Measurements from ENCODE around the gene CUZD1. TPM values are rescaled to one million over a fixed set of nuclear protein-coding genes. Genes with fewer than 3 reads are reported as not detected.

Gene CUZD1
- total RNA-seq, 1 experiment from 2014 or later = 17.2 TPM

DNA sequence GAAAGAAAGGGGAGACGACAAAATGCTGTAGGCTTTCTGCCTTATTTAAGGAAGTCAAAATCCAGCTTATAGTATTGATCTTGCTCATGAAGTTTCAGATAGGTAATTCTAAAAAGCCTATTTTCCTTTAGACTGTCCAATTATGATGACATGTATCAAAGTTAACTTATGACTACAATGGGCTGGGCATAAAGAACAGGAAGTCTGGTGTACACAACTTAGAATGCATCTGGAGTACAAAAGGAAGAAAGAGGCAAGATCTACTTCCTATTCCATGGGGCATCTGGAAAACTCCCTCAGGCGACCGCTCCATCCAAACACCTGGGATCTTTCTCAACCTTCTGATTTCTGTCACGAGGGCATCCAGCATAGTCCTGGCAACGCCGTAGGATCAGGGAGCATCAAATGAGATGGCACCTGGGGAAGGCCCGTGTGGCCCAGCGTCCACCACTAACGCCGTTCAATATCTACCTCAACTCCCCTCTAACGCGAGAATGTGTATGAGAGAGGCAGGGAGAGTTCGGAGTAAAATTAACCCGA lies 33.2 kb upstream of the CUZD1 start:
- Histone ChIP-seq H4K20me1 (ENCODE audit: control insufficient read depth, insufficient read depth, insufficient read length) (no peaks in the 10 kb centered on the region), H3K23ac (ENCODE audit: insufficient read length, low read depth, low read length) (no peak overlapping the region), H3K27ac (ENCODE audit: insufficient read length, low read depth, low read length) (no peak overlapping the region), H3K4ac (ENCODE audit: low read depth, low read length) (no peak overlapping the region), H2BK5ac (ENCODE audit: insufficient read length, low read length) (no peak overlapping the region), H3K56ac (ENCODE audit: insufficient read length, low read depth, low read length) (no peak overlapping the region), H4K91ac (ENCODE audit: insufficient read length, low read depth, low read length) (no peak overlapping the region), H2BK12ac (ENCODE audit: insufficient read length, low read depth, low read length) (no peak overlapping the region), H2AK5ac (ENCODE audit: insufficient read length, low read length) (no peak overlapping the region), H2BK15ac (ENCODE audit: low read depth, low read length) (no peak overlapping the region), H3K4me1 (ENCODE audit: insufficient read depth, low read length) (no peaks in the 10 kb centered on the region; the same call in 1 of the 2 replicates), H4K5ac (ENCODE audit: insufficient read length, low read depth, low read length) (no peak overlapping the region), H3K18ac (ENCODE audit: insufficient read length, low read depth, low read length) (no peak overlapping the region), H3K4me2 (ENCODE audit: insufficient read depth, insufficient read length, low read length) (no peak overlapping the region), H2BK120ac (ENCODE audit: low read depth, low read length, poor library complexity, severe bottlenecking) (no peak overlapping the region), H2BK20ac (ENCODE audit: low read depth, low read length, poor library complexity, severe bottlenecking) (no peak overlapping the region), H3K79me1 (ENCODE audit: insufficient read depth, low read depth, low read length, poor library complexity, severe bottlenecking) (no peaks in the 10 kb centered on the region), H3T11ph (ENCODE audit: low read length) (no peak overlapping the region), H4K8ac (replicated peaks; ENCODE audit: insufficient read length, low read depth, low read length) (no peak overlapping the region), H3K14ac (ENCODE audit: insufficient read depth, low read length) (no peak overlapping the region), H3K79me2 (ENCODE audit: insufficient read depth, low read length) (no peaks in the 10 kb centered on the region), H3K9ac (ENCODE audit: extremely low read depth, insufficient read length, low read length) (no peak overlapping the region), H3K23me2 (ENCODE audit: insufficient read length, low read depth, low read length, poor library complexity, severe bottlenecking) (no peaks in the 10 kb centered on the region), H3K27me3 (ENCODE audit: insufficient read depth, low read length) (no peaks in the 10 kb centered on the region), H3K9me3 (ENCODE audit: control insufficient read depth, low read depth, low read length) (no peaks in the 10 kb centered on the region), H2AFZ (ENCODE audit: low read length) (no peak overlapping the region)
- Mint-ChIP-seq H3K4me3 (no peak overlapping the region; a peak in 1 of 5 replicates), H3K4me1 (peaks cover 48 to 54% of the 10 kb centered on the region in 2 experiments), H3K27me3 (ENCODE audit: low read depth) (peaks cover 1% of the 10 kb centered on the region; the same call in 1 of the 2 replicates), H3K27ac (peak overlapping the region in 1 of 3 experiments; percentile 10; a peak in 2 of 7 replicates), H3K9me3 (no peaks in the 10 kb centered on the region), H3K36me3 (ENCODE audit: insufficient read depth in 1 of 3, low read depth in 3 of 3) (no peaks in the 10 kb centered on the region; a peak in 2 of 7 replicates)
- TF ChIP-seq, protein P1, sequence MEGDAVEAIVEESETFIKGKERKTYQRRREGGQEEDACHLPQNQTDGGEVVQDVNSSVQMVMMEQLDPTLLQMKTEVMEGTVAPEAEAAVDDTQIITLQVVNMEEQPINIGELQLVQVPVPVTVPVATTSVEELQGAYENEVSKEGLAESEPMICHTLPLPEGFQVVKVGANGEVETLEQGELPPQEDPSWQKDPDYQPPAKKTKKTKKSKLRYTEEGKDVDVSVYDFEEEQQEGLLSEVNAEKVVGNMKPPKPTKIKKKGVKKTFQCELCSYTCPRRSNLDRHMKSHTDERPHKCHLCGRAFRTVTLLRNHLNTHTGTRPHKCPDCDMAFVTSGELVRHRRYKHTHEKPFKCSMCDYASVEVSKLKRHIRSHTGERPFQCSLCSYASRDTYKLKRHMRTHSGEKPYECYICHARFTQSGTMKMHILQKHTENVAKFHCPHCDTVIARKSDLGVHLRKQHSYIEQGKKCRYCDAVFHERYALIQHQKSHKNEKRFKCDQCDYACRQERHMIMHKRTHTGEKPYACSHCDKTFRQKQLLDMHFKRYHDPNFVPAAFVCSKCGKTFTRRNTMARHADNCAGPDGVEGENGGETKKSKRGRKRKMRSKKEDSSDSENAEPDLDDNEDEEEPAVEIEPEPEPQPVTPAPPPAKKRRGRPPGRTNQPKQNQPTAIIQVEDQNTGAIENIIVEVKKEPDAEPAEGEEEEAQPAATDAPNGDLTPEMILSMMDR (conservative IDR thresholded peaks at IDR 0.05) = no peak
- no peak for DNase-seq
- WGBS (ENCODE audit: extremely low coverage, insufficient read length, low lambda C conversion rate) = no CpG with 5 or more reads among the region's 14 CpGs

All from H9 (cell line).